HepG2 (cell line): ENCODE measurements around the gene SULT6B1. TPM values are rescaled to one million over a fixed set of nuclear protein-coding genes. Genes with fewer than 3 reads are reported as not detected.
A peak's percentile ranks its signal among the peaks of the same experiment; 100 is the strongest.

Source experiments
- AGO2 ChIP-seq: fragments of 200-400 bp; formaldehyde crosslinking; optimal IDR thresholded peaks from 2 replicates; pipeline ENCODE3; 2017; ENCODE audit warnings: mild to moderate bottlenecking, low read depth, low read length, moderate library complexity
- ARID4A ChIP-seq: sonication (generic); formaldehyde crosslinking; IDR thresholded peaks from 2 replicates; pipeline ENCODE4 v1.5.0; 2020; ENCODE audit warnings: mild to moderate bottlenecking, missing genetic modification reagents, borderline replicate concordance
- ATF1 ChIP-seq: IDR thresholded peaks from 2 replicates; pipeline ENCODE4 v1.6.1; 2016; ENCODE audit warnings: mild to moderate bottlenecking, control low read depth
- CREM ChIP-seq, 2 experiments: sonication (generic) in 1 of 2; formaldehyde crosslinking in 1 of 2; IDR thresholded peaks; 2 replicates each; pipeline versions ENCODE4 v1.4.0 to v1.6.1; 2016 to 2020; ENCODE audit warnings: antibody characterized with exemption in 1 of 2, mild to moderate bottlenecking in 1 of 2, missing genetic modification reagents in 1 of 2
- DNMT3B ChIP-seq: conservative IDR thresholded peaks from 2 replicates; pipeline ENCODE4 v1.6.1; 2016; ENCODE audit warnings: missing biosample characterization, control low read depth
- EED ChIP-seq: sonication (generic); formaldehyde crosslinking; IDR thresholded peaks from 2 replicates; pipeline ENCODE4 v1.5.0; 2020; ENCODE audit warnings: mild to moderate bottlenecking, missing genetic modification reagents
- HDAC2 ChIP-seq: sonication (generic); formaldehyde crosslinking; IDR thresholded peaks from 2 replicates; pipeline ENCODE4 v1.4.0; 2020; ENCODE audit warnings: missing genetic modification reagents
- HNRNPK ChIP-seq: fragments of 200-400 bp; formaldehyde crosslinking; IDR thresholded peaks from 2 replicates; pipeline ENCODE4 v1.6.1; 2018; ENCODE audit warnings: low read length, low read depth, moderate library complexity, mild to moderate bottlenecking; ENCODE audit not compliant: poor library complexity, severe bottlenecking
- HOMEZ ChIP-seq: IDR thresholded peaks from 2 replicates; pipeline ENCODE4 v1.6.1; 2016; ENCODE audit warnings: low read depth
- KDM4B ChIP-seq: sonication (generic); formaldehyde crosslinking; IDR thresholded peaks from 2 replicates; pipeline ENCODE4 v1.4.0; 2020; ENCODE audit warnings: missing genetic modification reagents
- MED8 ChIP-seq: sonication (generic); formaldehyde crosslinking; IDR thresholded peaks from 2 replicates; pipeline ENCODE4 v1.8.1; 2023; ENCODE audit warnings: mild to moderate bottlenecking, missing genetic modification reagents; ENCODE audit not compliant: insufficient replicate concordance
- NCOR1 ChIP-seq: fragments of 200-600 bp; sonication (generic); IDR thresholded peaks from 2 replicates; pipeline ENCODE4 v1.7.0; 2017; ENCODE audit warnings: antibody characterized with exemption, low read length, borderline replicate concordance
- POGZ ChIP-seq: sonication (generic); formaldehyde crosslinking; IDR thresholded peaks from 2 replicates; pipeline ENCODE4 v1.4.0; 2020; ENCODE audit warnings: mild to moderate bottlenecking, missing genetic modification reagents
- POLR2A ChIP-seq, 2 experiments: IDR thresholded peaks; 2 replicates each; pipeline ENCODE4 v1.6.1; 2011; ENCODE audit warnings: low read depth in 2 of 2, low read length in 2 of 2, mild to moderate bottlenecking in 1 of 2, moderate library complexity in 1 of 2; ENCODE audit not compliant: insufficient read depth in 1 of 2
- SMAD9 ChIP-seq: sonication (generic); formaldehyde crosslinking; IDR thresholded peaks from 2 replicates; pipeline ENCODE4 v1.5.1; 2020; ENCODE audit warnings: mild to moderate bottlenecking, missing genetic modification reagents
- SRSF4 ChIP-seq: fragments of 200-400 bp; formaldehyde crosslinking; IDR thresholded peaks from one replicate; pipeline ENCODE4 v1.6.1; 2018; ENCODE audit warnings: mild to moderate bottlenecking, low read depth, low read length, moderate library complexity; ENCODE audit not compliant: poor library complexity, severe bottlenecking
- TP53 ChIP-seq: sonication (generic); formaldehyde crosslinking; conservative IDR thresholded peaks from 2 replicates; pipeline ENCODE4 v1.4.0; 2020; ENCODE audit warnings: missing genetic modification reagents
- ZBTB20 ChIP-seq: sonication (generic); formaldehyde crosslinking; IDR thresholded peaks from 2 replicates; pipeline ENCODE4 v1.8.1; 2023; ENCODE audit warnings: missing genetic modification reagents, low read depth, mild to moderate bottlenecking, borderline replicate concordance
- ZNF10 ChIP-seq: sonication (generic); formaldehyde crosslinking; IDR thresholded peaks from 2 replicates; pipeline ENCODE4 v1.4.0; 2020; ENCODE audit warnings: mild to moderate bottlenecking, low read depth, missing genetic modification reagents, borderline replicate concordance
- ZNF101 ChIP-seq: sonication (generic); formaldehyde crosslinking; IDR thresholded peaks from 2 replicates; pipeline ENCODE4 v1.4.0; 2020; ENCODE audit warnings: mild to moderate bottlenecking, low read depth, missing genetic modification reagents, borderline replicate concordance
- ZNF136 ChIP-seq: sonication (generic); formaldehyde crosslinking; IDR thresholded peaks from 2 replicates; pipeline ENCODE4 v1.8.1; 2022; ENCODE audit warnings: low read depth, mild to moderate bottlenecking, moderate library complexity, missing genetic modification reagents
- ZNF225 ChIP-seq: sonication (generic); formaldehyde crosslinking; IDR thresholded peaks from 2 replicates; pipeline ENCODE4 v1.4.0; 2020; ENCODE audit warnings: mild to moderate bottlenecking, missing genetic modification reagents
- ZNF326 ChIP-seq: sonication (generic); formaldehyde crosslinking; IDR thresholded peaks from 2 replicates; pipeline ENCODE4 v1.4.0; 2020; ENCODE audit warnings: missing genetic modification reagents, borderline replicate concordance
- ZNF446 ChIP-seq: sonication (generic); formaldehyde crosslinking; IDR thresholded peaks from 2 replicates; pipeline ENCODE4 v1.5.0; 2020; ENCODE audit warnings: mild to moderate bottlenecking, missing genetic modification reagents
- ZNF713 ChIP-seq: sonication (generic); formaldehyde crosslinking; IDR thresholded peaks from 2 replicates; pipeline ENCODE4 v1.4.0; 2020; ENCODE audit warnings: mild to moderate bottlenecking, missing genetic modification reagents
- ZNF850 ChIP-seq: sonication (generic); formaldehyde crosslinking; conservative IDR thresholded peaks from 2 replicates; pipeline ENCODE4 v1.9.0; 2021; ENCODE audit warnings: mild to moderate bottlenecking, missing genetic modification reagents
- polyA plus RNA-seq, 8 experiments: library from polyadenylated mRNA; depleted of rRNA in 3 of 8; stranded (reverse) in 7 of 8; unstranded in 1 of 8; fragments of >200 nt; fragmentation: Illumina TruSeq in 4 of 8; extraction: Trizol in 4 of 8; gene quantifications; 2 replicates each; pipeline versions ENCODE4 v1.2.1 to v1.2.3, GENCODE V29; 2011 to 2016; ENCODE audit warnings: low read depth in 4 of 8, missing spikeins in 1 of 8, mixed read lengths in 1 of 8; ENCODE audit not compliant: insufficient read depth in 1 of 8
- total RNA-seq, 5 experiments: library from RNA; depleted of rRNA; stranded (reverse); fragments of >200 nt; fragmentation: Illumina TruSeq; extraction: Trizol; gene quantifications; 2 replicates each; pipeline ENCODE4 v1.2.3, GENCODE V29; 2016; ENCODE audit warnings: low read depth in 1 of 5

SULT6B1 gene
- total and polyA plus RNA-seq, 2 of the 13 experiments (the other 11 are each of a cell fraction or from before 2014, with no cell fraction given): not detected

GRCh38 chr2:37156071-37156856 is 32.2 kb downstream of the SULT6B1 start (continued):
- TF ChIP-seq ZNF136 (CRISPR knock-in tag): no peak
- TF ChIP-seq ZNF326 (CRISPR knock-in tag): no peak
- TF ChIP-seq HOMEZ: no peak
- no peak; the same call in 1 of the 2 replicates for TF ChIP-seq ZNF225
- TF ChIP-seq HDAC2 (CRISPR knock-in tag): no peak
- no peak for TF ChIP-seq POGZ (CRISPR knock-in tag)
- TF ChIP-seq ZBTB20 (CRISPR knock-in tag): no peak
- TF ChIP-seq DNMT3B (CRISPR knock-in tag): no peak
- TF ChIP-seq ZNF10 (CRISPR knock-in tag): no peak
- TF ChIP-seq SRSF4: no peak
- TF ChIP-seq ZNF713 (CRISPR knock-in tag): no peak
- no peak for TF ChIP-seq MED8 (CRISPR knock-in tag)
- TF ChIP-seq HNRNPK: no peak
- TF ChIP-seq CREM (IDR thresholded peaks at IDR 0.05): no peak
- TF ChIP-seq CREM (CRISPR knock-in tag; IDR thresholded peaks at IDR 0.05): no peak
- TF ChIP-seq ZNF850: no peak
- 0 out of 2 replicates have a peak, but pooled peaks have one; percentile 28 for TF ChIP-seq TP53
- TF ChIP-seq POLR2A (IDR thresholded peaks at IDR 0.05; ENCODE audit: insufficient read depth in 1 of 2, low read depth in 2 of 2, low read length in 2 of 2): peak in 1 of 2 experiments; percentile 14; a peak in 2 of 4 replicates
- TF ChIP-seq SMAD9: no peak
- no peak for TF ChIP-seq ATF1
- TF ChIP-seq ZNF101 (CRISPR knock-in tag): no peak
- 0 out of 2 replicates have a peak, but pooled peaks have one; percentile 2 for TF ChIP-seq ARID4A
- no peak for TF ChIP-seq NCOR1
- no peak for TF ChIP-seq EED (CRISPR knock-in tag)
- no peak for TF ChIP-seq AGO2
- no peak for TF ChIP-seq ZNF446 (CRISPR knock-in tag)
- TF ChIP-seq KDM4B: no peak
